GM12891 (cell line): ENCODE data around the gene TGFBI.

ENCODE experiments used
- PAX5 ChIP-seq: IDR thresholded peaks from 2 replicates; pipeline ENCODE4 v1.6.1; 2011; ENCODE audit warnings: low read length, moderate library complexity, mild to moderate bottlenecking; ENCODE audit not compliant: insufficient read depth, severe bottlenecking
- POLR2A ChIP-seq: IDR thresholded peaks from 2 replicates; pipeline ENCODE4 v1.6.1; 2011; ENCODE audit warnings: low read depth, low read length, control low read depth
- POLR2AphosphoS5 ChIP-seq: IDR thresholded peaks from 2 replicates; pipeline ENCODE4 v1.6.1; 2011; ENCODE audit warnings: low read depth, low read length, control low read depth

DNA sequence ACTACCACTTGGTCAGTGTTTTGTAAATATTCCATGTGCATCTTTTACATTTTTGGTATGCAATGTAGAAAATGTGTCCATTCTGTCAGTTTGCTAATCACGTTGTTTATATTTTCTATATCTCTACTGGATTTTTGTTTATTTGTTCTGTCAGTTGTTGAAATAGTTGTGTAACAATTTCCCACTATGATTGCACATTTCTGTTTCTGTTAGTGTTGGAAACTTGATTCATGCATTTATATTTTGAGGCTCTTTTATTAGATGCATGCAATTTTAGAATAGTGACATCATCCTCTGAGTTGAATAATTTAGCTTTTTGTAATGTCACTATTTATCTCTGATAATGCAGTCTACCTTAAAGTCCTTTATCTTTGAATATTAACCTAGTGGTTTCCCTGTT lies 48.2 kb upstream of the TGFBI start:
- TF ChIP-seq POLR2A (no peak), POLR2AphosphoS5 (no peak), PAX5 (no peak)
